HEK293 (cell line): Measurements from ENCODE around the gene CHST12.

Source experiments
- CTCF ChIP-seq: fragments of 450-650 bp; formaldehyde crosslinking; IDR thresholded peaks from 2 replicates; pipeline ENCODE4 v1.5.1; 2016; ENCODE audit warnings: missing biosample characterization, missing genetic modification characterization
- KLF16 ChIP-seq: fragments of 450-650 bp; formaldehyde crosslinking; IDR thresholded peaks from 2 replicates; pipeline ENCODE4 v1.5.1; 2017; ENCODE audit warnings: missing biosample characterization, missing genetic modification characterization
- RBAK ChIP-seq: fragments of 450-650 bp; formaldehyde crosslinking; IDR thresholded peaks from 2 replicates; pipeline ENCODE4 v1.5.1; 2016; ENCODE audit warnings: missing biosample characterization, missing genetic modification characterization
- SP2 ChIP-seq: fragments of 450-650 bp; formaldehyde crosslinking; IDR thresholded peaks from 2 replicates; pipeline ENCODE4 v1.5.1; 2016; ENCODE audit warnings: missing biosample characterization, missing genetic modification characterization
- ZFP41 ChIP-seq: fragments of 450-650 bp; formaldehyde crosslinking; IDR thresholded peaks from 2 replicates; pipeline ENCODE4 v1.5.1; 2016; ENCODE audit warnings: missing biosample characterization, missing genetic modification characterization, borderline replicate concordance
- ZNF639 ChIP-seq: fragments of 450-650 bp; formaldehyde crosslinking; IDR thresholded peaks from 2 replicates; pipeline ENCODE4 v1.5.1; 2016; ENCODE audit warnings: missing biosample characterization, missing genetic modification characterization
- ZNF777 ChIP-seq: fragments of 450-650 bp; formaldehyde crosslinking; IDR thresholded peaks from 2 replicates; pipeline ENCODE4 v1.5.1; 2017; ENCODE audit warnings: missing biosample characterization, missing genetic modification characterization, borderline replicate concordance

- no peak for TF ChIP-seq ZFP41 (tag by site-specific recombination)
- TF ChIP-seq SP2 (tag by site-specific recombination): no peak
- TF ChIP-seq ZNF639 (tag by site-specific recombination): no peak
- no peak for TF ChIP-seq ZNF777 (tag by site-specific recombination)
- no peak for TF ChIP-seq KLF16 (tag by site-specific recombination)
- no peak for TF ChIP-seq CTCF (tag by site-specific recombination)
- TF ChIP-seq RBAK (tag by site-specific recombination): no peak
Observed at GRCh38 chr7:2452643-2453270, 49.3 kb downstream of the CHST12 start.
